Ectodermal cell (in vitro differentiated cells): ENCODE measurements around the gene NHLRC4.
"Not testable (repeated sequence)": the region's sequence is repeated elsewhere in the genome, so short reads cannot be mapped to it uniquely, and the experiment has no call there.

Experiments
- H3K27ac ChIP-seq: 2 replicates; pipeline ENCODE4 v1.7.0; 2013; ENCODE audit warnings: mild to moderate bottlenecking, low read depth, low read length; ENCODE audit not compliant: insufficient read depth, poor library complexity, severe bottlenecking
- H3K27me3 ChIP-seq: 2 replicates; pipeline ENCODE4 v1.7.0; 2013; ENCODE audit warnings: mild to moderate bottlenecking, low read length; ENCODE audit not compliant: insufficient read depth, control insufficient read depth, poor library complexity, severe bottlenecking
- H3K36me3 ChIP-seq: one replicate; pipeline ENCODE4 v1.7.0; 2013; ENCODE audit warnings: low read length; ENCODE audit not compliant: control insufficient read depth, insufficient read depth
- H3K4me1 ChIP-seq: one replicate; pipeline ENCODE4 v1.7.0; 2013; ENCODE audit warnings: low read length; ENCODE audit not compliant: control insufficient read depth, insufficient read depth
- H3K4me3 ChIP-seq: 2 replicates; pipeline ENCODE4 v1.7.0; 2013; ENCODE audit warnings: low read depth, low read length, control low read depth; ENCODE audit not compliant: insufficient read depth
- H3K9me3 ChIP-seq: 2 replicates; pipeline ENCODE4 v1.7.0; 2013; ENCODE audit warnings: mild to moderate bottlenecking, low read length, moderate library complexity; ENCODE audit not compliant: control insufficient read depth
- WGBS, 2 experiments: methylation state at CpG; one replicate each; pipeline ENCODE4 v1.1.7; 2013; ENCODE audit warnings: missing lambda C conversion rate in 2 of 2; 5-methylcytosine and 5-hydroxymethylcytosine counted together

The NHLRC4 gene

DNA sequence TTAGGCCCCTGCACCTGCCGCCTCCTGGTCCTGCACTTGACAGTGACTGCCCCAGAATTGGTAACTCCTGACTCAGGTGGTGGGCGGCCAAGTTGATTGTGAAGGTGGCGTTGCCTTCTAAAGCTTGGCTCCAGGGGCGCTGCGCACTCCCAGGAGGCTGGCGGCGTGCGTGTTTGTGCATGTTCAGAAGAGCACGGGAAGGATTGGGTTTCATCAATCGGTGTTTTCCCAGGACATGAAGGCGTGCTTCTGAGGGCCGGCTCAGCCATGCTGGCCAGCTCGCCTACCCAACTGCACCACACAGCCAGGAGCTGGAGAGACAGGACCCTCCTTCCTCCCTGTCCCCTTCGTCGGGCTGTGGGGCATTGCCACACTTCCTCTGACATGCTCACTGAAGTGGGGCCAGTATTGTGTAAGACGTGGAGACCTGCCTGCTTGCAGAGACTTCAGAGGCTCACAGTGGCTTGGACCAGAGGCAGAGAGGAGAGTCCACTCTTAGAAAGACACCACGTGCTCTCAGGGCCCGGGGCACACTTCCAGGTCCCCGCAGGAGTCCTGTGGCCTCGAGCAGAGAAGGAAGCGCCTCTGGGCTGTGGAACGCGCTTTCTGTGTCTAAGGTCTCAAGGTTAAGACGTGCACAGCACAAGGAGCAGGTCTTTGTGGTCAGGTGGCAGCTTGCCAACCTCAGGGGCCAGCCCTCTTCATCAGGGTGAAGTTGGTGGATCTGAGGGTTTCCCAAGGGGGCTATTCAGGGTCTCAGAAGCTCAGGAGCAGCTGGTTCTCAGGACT, 25.9 kb downstream of the NHLRC4 start:
- no peak overlapping the region for H3K27ac ChIP-seq
- 94 to 95% methylated on average over 24 of the region's 24 CpGs for WGBS, 2 experiments

DNA sequence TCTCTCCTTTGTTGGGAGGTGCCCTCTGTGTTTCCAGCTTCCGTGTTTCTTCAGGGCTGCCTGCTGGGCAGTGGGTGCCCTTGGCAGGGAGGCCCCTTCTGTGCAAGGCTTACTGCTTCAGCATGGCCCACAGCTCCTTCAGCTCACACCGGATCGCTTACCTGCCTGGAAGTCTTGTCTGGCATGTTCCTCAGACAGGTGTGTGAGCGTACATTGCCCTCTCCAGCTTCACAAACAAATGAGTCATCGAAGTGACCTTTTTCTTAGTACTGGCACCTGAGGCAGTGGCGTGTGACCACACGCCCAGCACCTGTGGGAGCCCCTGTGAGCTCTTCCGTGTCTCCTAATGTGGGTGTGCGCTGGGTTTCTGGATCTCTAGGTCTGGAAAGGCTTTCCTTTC, 26.6 kb downstream of the NHLRC4 start:
- H3K27me3 ChIP-seq: peaks cover 10% of the 10 kb centered on the region
- no peaks in the 10 kb centered on the region for H3K9me3 ChIP-seq
- H3K4me3 ChIP-seq: no peak overlapping the region
- no peak overlapping the region for H3K27ac ChIP-seq
- 94 to 95% methylated on average over 9 of the region's 9 CpGs for WGBS, 2 experiments
- H3K36me3 ChIP-seq: no peaks in the 10 kb centered on the region
- peaks cover 8% of the 10 kb centered on the region for H3K4me1 ChIP-seq

More for the DNA sequence above, 25.9 kb downstream of the NHLRC4 start:
- Histone ChIP-seq H3K9me3 (no peaks in the 10 kb centered on the region), H3K4me3 (no peak overlapping the region), H3K36me3 (no peaks in the 10 kb centered on the region), H3K4me1 (peaks cover 8% of the 10 kb centered on the region), H3K27me3 (peaks cover 10% of the 10 kb centered on the region)

DNA sequence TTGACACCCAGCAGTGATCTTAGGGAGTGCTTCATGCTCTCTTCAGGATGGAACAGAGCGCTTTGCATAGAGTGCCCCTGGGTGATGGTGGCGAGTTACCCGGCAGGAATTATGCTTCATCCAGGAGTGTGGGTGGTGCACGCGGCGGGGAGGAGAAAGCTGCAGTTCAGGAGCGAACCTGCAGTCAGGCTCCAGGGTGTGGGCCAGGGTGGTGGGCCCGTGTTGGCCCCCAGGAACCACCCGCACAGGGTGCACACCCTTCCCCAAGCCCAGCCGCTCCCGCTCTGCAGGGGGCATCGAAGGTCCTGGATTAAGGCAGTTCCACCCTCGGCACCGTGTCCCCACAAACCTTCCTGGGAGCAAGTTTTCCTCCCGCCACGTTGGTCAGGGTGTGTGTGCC, 27.0 kb downstream of the NHLRC4 start:
- Histone ChIP-seq H3K27ac (no peak overlapping the region), H3K36me3 (peaks cover 2% of the 10 kb centered on the region), H3K27me3 (peaks cover 10% of the 10 kb centered on the region), H3K4me1 (peaks cover 8% of the 10 kb centered on the region), H3K4me3 (no peak overlapping the region), H3K9me3 (no peaks in the 10 kb centered on the region)
- 87% methylated on average over 16 of the region's 16 CpGs for WGBS, 2 experiments

DNA sequence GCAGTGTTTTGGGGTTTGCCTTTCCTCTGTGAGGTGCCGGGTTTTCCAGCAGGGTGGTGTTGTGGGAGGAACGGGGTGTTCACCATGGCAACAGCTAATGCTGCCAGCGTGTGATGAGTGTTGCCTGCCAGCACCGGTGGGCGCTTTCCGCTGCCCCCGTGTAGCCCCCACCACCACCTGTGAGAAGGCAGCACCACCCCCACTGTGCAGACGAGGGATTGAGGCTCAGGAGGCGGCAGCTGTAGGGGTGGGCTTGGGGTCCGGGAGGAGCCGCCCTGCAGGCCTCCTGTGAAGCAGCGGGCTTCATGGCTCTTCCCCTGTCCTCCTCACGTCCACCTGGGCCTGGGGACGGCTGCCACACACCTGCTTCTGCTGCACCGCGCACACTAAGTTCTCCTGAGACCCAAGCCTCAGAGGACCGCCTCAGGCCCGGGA, 28.3 kb downstream of the NHLRC4 start:
- no peaks in the 10 kb centered on the region for H3K9me3 ChIP-seq
- H3K4me1 ChIP-seq: peaks cover 8% of the 10 kb centered on the region
- WGBS, 2 experiments: 90% methylated on average over 18 of the region's 18 CpGs
- no peak overlapping the region for H3K4me3 ChIP-seq
- no peak overlapping the region for H3K27ac ChIP-seq
- peaks cover 10% of the 10 kb centered on the region for H3K27me3 ChIP-seq
- peaks cover 7% of the 10 kb centered on the region for H3K36me3 ChIP-seq

DNA sequence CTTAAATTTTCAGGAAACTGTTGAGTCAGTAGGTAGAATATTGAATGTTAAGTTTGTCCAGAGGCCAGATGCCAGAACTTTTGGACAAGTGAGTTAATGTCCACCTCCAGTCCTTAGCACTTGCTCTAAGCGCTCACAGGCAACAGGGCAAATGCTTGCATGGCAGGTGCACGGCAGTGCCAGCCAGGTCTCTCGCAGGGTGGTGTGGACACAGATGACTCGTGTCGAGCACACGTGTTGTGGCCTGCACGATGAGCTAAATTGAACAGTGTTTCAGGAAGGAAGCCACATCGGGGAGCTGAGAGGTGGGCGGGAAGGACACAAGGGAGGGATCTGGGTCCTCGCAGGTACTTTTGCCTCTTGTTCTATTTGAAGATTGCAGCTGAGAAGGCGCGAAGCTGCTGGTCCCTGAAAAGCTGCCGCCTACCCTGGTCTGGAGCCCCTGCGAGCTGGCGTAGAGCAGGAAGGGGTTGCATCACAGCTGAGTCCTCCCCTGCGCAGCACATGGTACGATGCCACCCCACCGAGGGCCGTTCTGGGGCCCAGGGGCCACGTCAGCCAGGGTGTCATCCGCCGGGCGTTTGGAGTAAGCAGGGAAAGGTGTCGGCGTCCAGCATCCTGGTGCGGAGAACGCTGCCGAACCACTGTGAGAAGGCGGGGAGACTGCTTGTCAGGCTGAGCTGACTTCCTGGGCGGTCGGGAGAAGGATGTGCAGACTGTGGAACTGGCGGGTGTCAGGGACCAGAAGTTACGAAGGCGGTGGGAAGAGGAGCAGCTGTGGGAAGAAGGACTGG, 29.3 kb downstream of the NHLRC4 start:
- H3K36me3 ChIP-seq: peaks cover 7% of the 10 kb centered on the region
- H3K27ac ChIP-seq: no peak overlapping the region
- peaks cover 1% of the 10 kb centered on the region for H3K27me3 ChIP-seq
- no peak overlapping the region for H3K4me3 ChIP-seq
- H3K4me1 ChIP-seq: peaks cover 2% of the 10 kb centered on the region
- 95 to 97% methylated on average over 34 of the region's 34 CpGs for WGBS, 2 experiments
- H3K9me3 ChIP-seq: no peaks in the 10 kb centered on the region

DNA sequence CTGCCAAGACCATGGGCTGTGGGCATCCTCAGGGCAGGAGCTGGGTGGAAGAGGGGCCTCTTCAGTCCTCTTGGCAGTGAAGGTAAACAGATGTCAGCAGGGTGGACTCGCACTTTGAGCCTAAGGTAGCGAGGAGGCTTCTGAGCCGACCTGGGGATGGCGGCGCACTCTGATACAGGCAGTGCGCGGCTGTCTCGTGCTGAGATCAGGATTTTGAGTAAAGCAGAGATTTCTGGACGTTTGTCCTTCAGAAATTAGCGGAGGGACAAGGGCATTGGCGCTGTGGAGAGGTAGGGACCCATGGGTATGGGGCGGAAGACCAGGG, 29.9 kb downstream of the NHLRC4 start:
- H3K4me1 ChIP-seq: no peaks in the 10 kb centered on the region
- H3K27ac ChIP-seq: no peak overlapping the region
- no peaks in the 10 kb centered on the region for H3K27me3 ChIP-seq
- H3K4me3 ChIP-seq: no peak overlapping the region
- peaks cover 7% of the 10 kb centered on the region for H3K36me3 ChIP-seq
- H3K9me3 ChIP-seq: no peaks in the 10 kb centered on the region
- WGBS, 2 experiments: 95% methylated on average over 12 of the region's 12 CpGs

DNA sequence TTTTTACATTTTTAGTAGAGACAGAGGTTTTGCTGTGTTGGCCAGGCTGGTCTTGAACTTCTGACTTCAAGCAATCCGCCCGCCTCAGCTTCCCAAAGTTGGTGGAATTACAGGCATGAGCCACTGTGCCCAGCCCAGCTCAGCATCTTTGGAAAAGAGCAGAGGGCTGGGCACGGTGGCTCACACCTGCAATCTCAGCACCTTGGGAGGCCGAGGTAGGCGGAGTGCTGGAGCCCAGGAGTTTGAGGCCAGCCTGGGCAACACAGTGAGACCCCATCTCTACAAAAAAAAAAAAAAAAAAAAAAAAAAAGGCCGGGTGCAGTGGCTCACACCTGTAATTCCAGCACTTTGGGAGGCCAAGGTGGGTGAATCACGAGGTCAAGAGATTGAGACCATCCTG, 30.9 kb downstream of the NHLRC4 start:
- H3K9me3 ChIP-seq, H3K27ac ChIP-seq, H3K27me3 ChIP-seq, H3K36me3 ChIP-seq, H3K4me3 ChIP-seq, H3K4me1 ChIP-seq: not testable (repeated sequence)
- 91 to 96% methylated on average over 7 of the region's 7 CpGs for WGBS, 2 experiments

DNA sequence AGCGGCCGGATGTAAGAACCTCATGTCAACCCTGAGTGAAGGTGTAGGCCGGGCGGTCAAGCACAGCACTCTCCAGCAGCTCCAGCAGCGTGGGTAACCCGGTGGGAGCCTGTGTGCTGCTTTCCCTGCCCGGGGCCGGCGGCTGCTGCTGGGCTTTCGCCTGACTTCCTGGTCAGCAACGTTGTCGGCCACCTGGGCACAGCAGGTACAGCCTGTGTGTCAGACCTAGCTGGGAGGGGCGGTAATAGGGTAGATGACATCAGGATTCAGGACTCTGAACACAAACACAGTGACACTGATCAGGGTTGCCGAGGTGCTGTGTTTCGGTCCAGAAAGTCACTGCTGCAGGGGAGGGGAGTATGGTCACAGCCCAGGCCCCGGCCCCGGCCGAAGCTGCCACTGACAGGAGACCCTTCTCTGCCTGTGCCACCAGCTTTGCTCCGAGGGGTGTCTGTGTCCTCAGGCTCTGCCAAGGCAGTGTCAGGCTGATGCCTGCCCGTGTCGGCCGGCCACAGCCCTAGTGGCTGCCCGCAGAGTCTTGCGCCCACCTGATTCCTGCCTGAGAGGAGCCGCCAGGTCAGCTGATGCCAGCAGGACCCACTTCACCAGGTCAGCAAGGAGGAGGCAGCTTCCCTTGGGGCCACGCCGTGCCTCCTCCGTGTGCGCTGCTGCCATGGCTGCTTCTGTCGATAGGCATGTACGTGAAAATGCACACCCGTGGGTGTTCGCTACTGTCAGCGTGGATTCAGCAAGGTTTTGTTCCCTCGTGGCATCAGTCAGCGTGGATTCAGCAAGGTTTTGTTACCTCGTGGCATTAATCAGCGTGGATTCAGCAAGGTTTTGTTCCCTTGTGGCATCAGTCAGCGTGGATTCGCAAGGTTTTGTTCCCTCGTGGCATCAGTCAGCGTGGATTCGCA, 32.3 kb downstream of the NHLRC4 start:
- 96% methylated on average over 40 of the region's 43 CpGs for whole genome bisulfite sequencing, 2 experiments
- H3K27me3 ChIP-seq: no peaks in the 10 kb centered on the region
- H3K9me3 ChIP-seq: no peaks in the 10 kb centered on the region
- peaks cover 7% of the 10 kb centered on the region for H3K36me3 ChIP-seq
- no peak overlapping the region for H3K4me3 ChIP-seq
- no peak overlapping the region for H3K27ac ChIP-seq
- H3K4me1 ChIP-seq: no peaks in the 10 kb centered on the region

DNA sequence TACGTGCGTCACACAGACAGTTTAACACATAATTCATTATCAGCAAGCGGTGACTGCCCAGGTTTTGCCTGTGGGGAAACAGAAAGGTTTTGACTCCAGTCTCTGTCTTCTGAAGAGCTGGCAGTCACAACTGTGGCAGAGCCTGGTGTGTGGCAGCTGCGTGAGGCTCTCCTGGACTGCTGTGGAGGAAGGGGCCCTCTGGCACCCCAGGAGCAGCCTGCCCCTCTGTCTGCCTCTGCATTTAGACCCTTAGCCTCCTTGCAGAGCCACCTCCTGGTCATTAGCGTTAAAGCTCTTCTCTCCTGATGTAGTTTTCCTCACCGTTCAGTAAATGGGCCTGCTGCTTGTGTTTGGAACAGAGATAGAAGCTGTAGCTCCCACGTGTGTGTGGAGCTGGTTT, 34.0 kb downstream of the NHLRC4 start:
- no peaks in the 10 kb centered on the region for H3K9me3 ChIP-seq
- no peak overlapping the region for H3K4me3 ChIP-seq
- no peak overlapping the region for H3K27ac ChIP-seq
- no peaks in the 10 kb centered on the region for H3K27me3 ChIP-seq
- 56 to 62% methylated on average over 7 of the region's 7 CpGs for WGBS, 2 experiments
- H3K36me3 ChIP-seq: peaks cover 7% of the 10 kb centered on the region
- H3K4me1 ChIP-seq: no peaks in the 10 kb centered on the region

GRCh38 chr16:603933-604332, 37.1 kb downstream of the NHLRC4 start:
- H3K4me1 ChIP-seq: no peaks in the 10 kb centered on the region
- H3K27ac ChIP-seq: no peak overlapping the region
- H3K9me3 ChIP-seq: no peaks in the 10 kb centered on the region
- WGBS, 2 experiments: 94 to 95% methylated on average over 4 to 5 of the region's 5 CpGs
- peaks cover 4% of the 10 kb centered on the region for H3K36me3 ChIP-seq
- no peak overlapping the region for H3K4me3 ChIP-seq
- no peaks in the 10 kb centered on the region for H3K27me3 ChIP-seq
